HG02885 (cell line): Measurements from ENCODE around the gene SPATA20.
A peak's percentile ranks its signal among the peaks of the same experiment; 100 is the strongest.

Source experiments
- ATAC-seq: cut with Tn5 transposase; IDR thresholded peaks from one replicate; pipeline ENCODE4 v1.9.1; 2021; ENCODE audit warnings: mild to moderate bottlenecking; ENCODE audit not compliant: unreplicated experiment, poor library complexity

The SPATA20 gene

DNA sequence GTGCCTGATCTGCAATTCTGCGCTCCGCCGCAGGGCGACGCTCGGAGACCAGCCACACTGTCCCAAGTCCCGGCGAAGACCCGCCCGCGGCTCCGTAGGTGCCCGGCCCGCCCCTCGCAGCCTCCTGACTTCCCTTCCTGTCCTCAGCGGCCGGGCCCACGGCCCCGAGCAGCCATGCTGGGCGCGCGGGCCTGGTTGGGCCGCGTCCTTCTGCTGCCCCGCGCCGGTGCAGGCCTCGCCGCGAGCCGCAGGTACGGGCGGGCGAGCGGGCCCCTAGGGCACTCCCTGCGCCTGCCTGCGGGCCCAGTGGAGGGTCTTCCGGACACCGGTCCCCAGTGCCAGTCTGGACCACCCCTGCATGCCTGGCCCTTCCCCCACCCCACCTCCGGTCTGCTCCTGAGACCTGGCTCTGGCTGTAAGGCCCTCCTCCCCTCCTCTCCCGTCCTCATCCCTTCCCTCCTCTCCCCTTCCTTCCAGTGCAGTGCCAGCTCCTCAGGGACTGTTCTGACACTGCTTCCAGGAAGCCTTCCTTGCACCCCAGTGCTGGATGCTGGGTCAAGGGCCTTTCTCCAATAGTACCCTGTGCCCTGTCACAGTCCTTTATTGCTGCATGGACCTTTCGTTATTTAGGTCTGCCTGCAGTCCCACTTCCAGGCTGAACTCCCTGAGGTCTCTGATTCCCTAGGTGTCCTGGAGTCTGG, at the start of gene SPATA20:
Gene SPATA20 (plus strand): TSS at position 140 of the 701 bp plus-strand sequence. CDS start 35 bp downstream, at position 175.
- ATAC-seq, result peak; percentile 77

DNA sequence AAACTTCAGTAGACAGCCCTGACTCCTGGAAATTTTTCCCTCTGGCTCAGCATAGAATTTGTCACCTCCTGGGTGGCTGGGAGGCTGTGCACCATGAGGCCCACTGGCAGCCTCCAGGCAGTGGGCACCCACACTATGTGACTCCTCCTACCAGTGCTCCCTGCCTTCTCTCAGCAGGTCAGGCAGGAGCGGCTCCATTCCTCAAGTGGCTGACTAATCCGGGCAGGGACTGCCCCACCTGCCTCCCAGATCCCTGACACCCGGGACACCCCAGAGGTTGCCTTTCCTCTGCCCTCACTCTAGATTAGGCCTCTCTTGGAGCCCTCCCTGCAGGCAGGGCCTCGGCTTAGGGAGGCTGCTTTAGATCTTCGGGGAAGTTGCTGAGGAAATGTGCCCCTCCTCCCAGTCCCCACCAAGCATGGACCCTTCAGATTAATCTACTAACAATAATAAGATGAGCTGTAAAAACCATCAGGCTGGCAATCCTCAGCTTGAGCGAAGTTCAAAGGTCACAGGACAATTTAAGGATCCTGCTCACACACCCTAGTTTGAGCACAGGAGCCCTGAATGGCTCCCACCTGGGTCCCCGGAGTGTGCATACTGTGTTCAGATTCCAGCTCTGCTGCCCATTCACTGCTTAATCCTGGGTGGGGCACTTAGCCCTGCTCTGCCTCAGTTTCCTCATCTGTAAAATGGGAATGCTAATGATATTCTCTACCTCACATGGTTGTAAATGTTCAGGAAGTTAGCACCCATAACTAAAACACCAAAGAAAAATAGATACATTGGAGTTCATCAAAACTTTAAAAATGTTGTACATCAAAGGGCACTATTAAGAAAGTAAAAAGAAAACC, 48.7 kb upstream of the SPATA20 start:
- ATAC-seq, result no peak

DNA sequence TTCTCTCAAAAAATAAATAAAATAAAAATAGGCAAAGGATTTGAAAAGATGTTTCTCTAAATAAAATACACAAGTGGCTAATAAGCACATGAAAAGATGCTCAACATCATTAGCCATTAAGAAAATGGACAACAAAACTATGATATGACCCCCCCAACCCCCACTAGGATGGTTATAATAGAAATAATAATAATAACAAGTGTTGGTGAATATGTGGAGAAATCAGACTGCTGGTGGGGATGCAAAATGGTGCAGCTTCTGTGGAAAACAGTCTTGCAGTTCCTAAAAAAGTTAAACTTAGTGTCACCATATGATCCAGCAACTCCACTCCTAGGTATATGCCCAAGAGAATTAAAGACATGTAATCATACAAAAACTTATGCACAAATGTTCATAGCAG, 47.7 kb upstream of the SPATA20 start:
- no peak for ATAC-seq

DNA sequence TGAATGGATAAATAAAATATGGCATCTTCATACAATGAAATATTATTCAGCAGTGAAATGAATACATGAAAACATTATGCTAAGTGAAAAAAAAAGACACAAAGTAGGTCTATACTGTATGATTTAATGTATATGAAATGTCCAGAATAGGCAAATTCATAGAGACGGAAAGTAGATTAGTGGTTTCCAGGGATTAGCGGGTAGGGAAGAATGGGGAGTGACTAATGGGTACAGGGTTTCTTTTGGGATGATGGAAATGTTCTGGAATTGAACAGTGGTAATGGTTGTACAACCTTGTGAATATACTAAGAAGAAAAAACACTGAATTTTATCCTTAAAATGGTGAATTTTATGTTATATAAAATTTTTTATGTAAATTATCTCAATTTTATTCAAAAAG, 47.3 kb upstream of the SPATA20 start:
- ATAC-seq, result no peak

DNA sequence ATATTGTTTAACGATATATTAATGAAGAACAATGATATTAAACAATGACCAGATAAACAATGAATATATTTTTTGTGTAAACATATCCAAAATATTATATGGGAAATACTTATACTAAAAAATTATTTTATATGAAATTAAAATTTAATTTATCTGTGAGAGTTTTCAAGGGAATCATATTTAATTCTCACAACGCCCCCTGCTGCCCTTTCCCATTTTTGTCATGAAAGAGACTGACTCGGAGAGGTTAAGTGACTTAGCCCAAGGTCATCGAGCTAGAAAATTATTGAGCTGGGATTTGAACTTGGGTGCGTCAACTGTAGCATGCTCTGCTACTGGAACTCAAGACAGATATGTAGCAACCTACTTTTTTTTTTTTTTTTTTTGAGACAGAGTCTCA, 45.9 kb upstream of the SPATA20 start:
- ATAC-seq, result no peak

DNA sequence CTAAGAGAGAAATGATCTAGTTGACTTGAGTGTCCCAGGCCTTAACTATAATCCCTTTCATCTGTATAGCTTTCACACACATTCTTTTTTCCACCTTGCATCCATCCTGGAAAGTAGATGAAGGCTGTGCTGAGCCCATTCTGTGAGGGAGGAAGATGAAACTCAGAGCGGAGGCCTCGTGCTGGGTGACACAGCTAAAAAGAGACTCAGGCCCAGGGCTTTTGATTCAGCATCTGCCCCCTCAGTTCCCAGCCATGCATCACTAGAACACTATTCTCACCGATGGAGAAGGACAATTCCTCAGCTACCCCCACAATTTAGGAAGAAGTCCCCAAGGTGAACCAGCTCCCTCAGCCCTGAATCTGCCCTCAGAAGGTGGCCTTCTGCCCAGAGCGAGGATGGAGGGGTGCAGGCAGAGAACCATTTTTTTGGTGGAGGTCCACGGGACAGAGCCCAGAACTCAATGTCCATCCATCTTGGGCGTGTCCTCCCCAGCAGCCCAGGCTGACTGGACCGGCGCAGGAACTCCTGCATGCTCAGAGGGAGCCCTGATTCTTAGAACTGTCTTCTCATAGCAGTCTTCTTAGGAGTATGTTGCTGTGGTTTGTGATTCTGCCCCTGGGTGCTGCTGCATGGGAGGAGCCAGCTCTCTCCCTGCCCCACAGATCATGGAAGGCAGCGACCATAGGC, 44.5 kb upstream of the SPATA20 start:
- no peak for ATAC-seq

DNA sequence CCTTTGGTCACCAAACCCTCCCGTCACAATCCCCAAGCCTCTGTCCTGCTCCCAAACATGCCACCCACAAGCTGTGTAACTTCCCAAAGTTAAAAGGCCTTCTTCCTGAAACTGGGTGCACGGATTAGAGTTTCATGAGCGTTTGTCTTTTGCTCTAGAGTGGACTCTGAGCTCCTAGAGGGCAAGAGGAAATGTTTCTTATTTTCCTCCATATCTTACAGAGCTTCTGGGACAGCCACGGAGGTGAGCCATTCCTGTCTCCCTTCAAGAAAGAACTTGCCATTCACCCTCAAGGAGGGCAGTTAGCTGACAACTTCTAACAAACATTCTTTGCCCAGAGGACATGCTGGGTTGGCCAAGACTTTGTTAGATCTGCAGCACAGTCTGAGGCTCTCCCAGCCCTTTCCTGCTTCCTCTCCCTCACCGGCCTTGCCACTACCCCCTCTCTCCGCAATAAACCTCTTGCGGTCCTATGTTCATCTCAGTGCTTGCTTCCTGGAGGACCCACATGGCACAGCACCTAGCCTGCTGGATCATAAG, 41.3 kb upstream of the SPATA20 start:
- no peak for ATAC-seq

DNA sequence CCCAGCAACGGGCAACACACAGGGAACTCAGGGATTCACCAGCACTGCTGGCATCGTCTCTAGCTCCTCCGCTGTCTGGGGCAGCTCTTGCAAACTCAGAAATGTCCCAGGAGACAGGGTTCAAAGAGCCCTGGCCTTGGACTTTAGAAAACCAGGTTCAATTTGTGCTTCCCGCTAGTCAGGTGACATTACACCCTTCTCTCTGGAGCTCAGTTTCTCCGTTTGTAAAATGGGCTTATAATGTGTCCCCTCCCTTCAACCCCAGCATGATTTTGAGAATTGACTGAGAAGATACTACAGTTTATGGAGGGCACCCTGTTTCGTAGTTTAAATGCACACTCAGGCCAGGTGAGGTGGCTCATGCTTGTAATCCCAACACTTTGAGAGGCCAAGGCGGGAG, 40.7 kb upstream of the SPATA20 start:
- ATAC-seq, result no peak

DNA sequence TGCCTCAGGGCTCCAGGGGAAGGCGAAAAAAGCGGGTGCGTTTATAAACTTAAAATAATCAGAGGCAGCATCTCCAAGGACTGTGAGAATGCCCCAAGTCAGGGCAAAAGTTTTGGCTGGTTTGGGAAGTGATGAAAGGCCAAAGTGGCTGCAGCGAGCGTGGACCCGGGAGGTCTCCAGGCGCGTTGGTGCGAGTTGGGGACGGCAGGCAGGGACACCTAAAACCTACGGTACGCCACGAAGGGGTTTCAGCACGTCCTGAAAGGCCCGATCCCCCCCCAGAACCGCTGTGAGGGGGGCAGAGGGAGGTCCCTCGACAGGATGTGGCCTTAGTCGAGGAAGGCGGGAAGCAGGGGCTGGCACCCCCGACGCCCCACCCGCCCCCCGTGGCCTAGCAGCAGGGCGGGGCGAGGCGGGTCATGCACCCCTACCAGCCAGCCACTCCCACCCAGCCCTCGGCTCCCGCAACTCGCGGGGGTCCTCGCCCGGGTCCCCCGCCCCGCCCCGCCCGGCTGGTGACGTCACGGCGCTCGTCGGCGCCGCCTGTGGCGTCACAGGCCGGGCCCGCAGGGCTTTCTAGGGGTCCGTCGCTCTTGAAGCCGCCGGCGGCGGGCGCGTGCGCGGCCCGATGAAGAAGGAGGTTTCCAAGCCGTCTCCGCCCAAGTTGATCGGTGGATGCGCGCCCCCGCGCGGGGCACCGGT, 39.0 kb upstream of the SPATA20 start, which contains the start of gene MYCBPAP:
Gene MYCBPAP (plus strand): TSS at position 569 of the 702 bp plus-strand sequence. CDS start 236 bp downstream, outside the sequence.
- peak; percentile 64 for ATAC-seq

DNA sequence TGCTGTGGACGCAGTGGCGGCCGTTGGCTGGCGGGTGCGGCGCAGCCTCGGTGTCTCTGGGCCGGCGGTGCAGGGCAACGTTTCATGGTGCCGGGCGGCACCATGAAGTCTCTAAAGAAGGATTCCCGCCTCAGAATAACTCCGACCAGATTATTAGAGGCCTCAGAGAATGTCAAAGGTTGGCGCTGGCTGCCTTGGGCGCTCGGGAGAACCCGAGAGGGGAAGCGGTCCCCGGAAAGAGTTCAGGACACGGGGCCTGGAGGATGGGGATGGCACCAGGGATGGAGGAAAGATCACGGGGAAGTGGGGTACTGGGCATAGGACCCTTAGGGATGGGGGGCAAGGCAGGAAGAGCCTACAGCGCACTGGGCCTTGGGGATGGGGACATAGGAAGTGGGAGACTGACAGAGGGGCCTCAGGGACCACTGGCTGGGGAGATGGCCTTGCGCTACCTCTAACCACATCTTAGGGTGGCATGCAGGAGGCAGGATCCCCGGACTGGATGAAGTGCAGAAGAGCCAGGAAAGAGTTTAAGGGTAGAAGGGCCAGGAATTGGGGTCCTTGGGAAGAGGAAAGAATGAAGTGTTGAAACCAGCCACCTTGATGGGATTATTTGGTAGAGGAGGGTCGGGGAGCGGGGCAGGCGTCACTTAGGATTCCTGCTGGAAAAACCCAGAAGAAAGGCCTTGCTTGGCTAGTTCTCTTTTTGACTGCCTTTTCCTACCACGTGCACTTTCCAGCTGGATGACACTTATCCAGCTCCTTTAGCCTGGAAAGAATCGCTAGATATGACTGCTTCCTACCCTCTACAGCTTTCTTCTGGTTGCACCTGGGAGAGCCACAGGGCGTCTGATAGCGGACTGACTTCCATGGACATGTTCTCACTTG, 38.2 kb upstream of the SPATA20 start:
- no peak for ATAC-seq

DNA sequence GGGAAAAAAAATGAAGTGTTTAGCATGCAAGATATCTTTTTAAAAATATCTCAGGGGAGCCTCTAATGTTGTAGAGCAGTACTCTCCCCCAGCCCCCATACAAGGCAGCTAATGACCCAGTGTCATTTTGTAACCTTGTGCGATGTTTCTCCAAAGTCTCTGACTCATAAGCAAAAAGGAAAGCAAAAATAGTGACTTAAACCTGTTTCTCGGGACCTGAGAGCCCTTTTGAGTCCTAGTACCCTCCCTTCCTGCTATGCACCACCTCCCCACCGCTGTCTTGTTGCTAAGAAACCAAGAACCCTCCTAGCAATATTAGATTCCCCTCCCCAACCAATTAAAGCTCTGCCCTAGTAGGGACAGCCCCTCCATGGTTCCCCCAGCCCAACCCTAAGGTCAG, 35.9 kb upstream of the SPATA20 start:
- ATAC-seq, result peak; percentile 69

DNA sequence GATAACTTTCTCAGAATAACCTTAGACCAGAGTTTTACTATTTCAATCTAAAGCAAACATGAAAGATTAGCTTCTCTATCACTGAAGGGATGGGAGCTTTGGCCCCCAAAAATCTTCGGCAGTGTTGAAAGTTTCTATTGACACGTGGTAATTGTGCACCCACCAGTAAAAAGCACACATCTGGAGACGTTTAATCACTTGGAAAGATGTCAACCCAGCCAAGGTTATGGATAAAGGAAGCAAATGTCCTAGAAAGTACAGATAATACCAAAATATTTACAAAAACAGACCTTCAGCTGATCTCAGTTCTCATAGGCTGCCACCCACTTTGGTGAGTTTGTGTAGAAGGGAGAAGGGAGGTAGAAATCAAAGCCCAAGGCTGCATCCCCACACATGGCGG, 33.5 kb upstream of the SPATA20 start:
- no peak for ATAC-seq

DNA sequence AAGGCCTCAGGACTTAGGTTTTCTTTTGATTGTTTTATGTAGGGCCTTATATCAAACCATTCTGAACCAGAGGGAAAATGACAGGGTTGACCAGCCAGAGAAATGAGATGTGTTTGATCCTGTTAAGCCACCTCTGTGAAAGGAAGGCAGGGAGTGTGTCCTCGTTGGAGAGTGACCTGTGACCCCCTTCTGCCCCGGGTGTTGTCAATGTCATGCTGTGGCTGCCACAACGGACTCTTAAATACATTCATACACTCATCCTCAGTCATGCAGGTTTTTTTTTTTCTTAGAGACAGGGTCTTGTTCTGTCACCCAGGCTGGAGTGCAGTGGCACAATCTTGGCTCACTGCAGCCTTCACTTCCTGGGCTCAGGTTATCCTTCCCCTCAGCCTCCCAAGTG, 32.6 kb upstream of the SPATA20 start:
- no peak for ATAC-seq

DNA sequence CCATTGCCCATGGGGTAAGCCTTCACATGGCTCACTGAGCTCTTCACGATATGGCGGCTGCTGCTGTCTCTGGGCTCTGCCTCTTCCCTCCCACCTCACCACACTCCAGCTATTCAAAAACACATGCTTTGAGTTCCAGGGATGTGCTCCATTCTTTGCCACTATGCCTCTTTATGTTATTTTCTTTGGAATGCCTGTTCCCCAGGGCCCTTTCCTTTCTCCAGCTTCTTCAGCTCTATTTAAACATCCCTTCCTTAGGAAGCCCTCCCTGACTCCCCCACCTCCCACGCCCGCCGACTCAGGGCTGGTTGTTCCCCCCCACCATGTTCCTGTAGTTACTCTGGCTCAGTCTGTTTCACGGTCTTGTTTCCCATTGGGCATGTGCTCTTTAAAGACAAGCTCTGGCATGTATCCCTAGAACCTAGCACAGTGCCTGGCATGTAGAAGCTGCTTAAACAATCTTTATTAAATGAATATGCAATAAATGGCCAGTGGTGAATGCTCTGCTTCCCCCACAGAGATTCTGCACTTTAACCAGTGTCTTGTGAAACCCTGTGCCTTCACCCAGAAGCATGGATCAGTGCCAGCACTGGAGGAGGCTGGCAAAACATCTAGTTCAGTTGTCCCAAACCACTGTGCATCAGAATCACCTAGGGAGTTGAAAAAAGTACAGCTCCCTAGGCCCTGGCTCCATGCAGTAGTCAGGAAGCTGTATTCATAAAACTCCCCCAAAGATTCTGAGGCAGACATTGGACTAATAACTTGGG, 31.9 kb upstream of the SPATA20 start:
- ATAC-seq, result no peak

DNA sequence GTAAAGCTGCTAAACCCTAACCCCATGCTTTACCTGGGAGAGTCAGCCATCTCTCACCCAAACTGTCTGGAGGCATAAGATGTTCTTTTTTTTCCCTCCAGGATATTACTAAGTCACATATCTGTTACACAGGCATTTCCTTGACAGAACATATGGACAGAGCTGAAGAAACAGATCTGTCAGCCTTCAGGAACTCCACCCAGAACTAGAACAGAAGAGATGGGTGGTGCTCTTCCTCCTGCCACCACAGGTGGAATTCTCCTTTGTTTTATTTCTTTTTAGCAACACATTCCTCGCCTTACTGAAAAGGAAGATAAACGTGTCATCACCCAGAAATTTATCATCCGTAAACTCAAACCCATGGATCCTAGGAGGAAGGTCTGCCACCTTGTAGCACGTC, 30.0 kb upstream of the SPATA20 start:
- no peak for ATAC-seq

DNA sequence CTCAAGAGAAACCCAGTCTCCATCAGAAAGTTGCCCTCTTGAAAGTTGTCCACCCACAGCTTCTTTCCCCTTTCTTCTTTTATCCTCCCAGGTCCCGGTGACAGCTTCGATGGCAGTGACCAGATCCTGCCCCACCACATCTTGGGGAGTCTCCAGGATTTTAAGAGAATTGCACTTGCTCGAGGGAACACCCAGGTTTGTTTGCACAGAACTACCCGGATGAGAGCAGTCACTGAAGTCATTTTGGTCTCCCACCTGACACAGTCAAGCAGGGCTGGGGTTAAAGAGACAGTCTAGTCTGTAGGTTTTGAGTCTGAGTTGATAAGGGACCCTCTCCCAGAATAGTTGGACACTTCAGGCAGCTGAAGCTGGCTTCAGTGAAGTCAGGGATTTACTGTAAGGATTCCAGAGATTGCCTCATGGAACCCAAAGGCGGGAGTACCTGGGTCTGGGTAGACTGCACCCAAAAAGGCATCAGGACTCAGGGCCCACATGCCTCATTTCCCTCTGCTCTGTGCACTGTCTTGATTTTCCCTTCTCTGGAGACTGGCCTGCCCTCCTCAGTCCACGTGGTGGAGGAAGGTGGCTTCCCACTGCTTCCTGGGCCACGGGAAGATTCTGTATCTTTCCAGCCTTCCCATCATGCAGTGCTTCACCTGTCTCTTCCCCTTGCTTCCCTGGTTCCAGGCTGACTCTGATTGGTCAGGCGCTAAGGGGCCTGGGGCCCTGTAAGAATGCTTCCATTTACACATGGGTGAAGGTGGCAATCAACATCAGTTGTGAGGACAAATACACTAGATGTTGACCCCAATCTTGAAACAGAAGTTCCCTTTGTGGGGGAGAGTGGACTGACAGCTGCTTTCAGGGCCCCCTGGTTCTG, 29.2 kb upstream of the SPATA20 start:
- no peak for ATAC-seq

DNA sequence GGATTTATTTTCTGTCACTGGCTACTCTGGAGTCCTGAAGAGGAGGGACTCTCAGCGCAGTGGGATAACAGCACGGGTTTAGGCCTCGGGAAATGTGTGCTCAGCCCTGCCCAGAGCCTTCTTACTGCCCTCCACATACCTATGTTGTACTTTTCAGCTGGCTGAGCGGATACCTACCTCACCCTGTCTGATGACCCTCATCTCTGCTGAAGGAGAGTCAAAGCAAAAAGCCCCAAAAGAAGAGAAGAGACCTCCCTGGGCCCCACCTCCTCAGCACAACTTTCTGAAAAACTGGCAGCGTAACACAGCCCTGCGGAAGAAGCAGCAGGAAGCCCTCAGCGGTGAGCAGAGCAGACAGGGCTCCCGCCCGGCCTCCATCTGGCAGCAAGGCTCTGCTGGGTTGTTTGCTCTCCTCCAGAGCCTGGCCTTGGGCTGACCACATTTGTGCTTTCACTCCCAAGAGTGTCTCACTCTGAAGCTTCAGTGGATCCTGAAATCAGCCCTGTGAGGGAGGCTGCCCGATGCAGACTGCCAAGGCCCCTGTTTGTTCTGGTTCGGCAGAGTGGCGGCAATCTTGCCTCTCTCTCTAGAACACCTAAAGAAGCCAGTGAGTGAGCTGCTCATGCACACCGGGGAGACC, 28.5 kb upstream of the SPATA20 start:
- ATAC-seq, result no peak
